ENCODE results near the gene KHK. TPM values are rescaled to one million over a fixed set of nuclear protein-coding genes. Genes with fewer than 3 reads are reported as not detected.

Gene KHK
- total and polyA plus RNA-seq, 9 of the 15 experiments (the other 6 are each of a cell fraction or from before 2014, with no cell fraction given): 1.5 to 10.7 (median 5.2) TPM

DNA sequence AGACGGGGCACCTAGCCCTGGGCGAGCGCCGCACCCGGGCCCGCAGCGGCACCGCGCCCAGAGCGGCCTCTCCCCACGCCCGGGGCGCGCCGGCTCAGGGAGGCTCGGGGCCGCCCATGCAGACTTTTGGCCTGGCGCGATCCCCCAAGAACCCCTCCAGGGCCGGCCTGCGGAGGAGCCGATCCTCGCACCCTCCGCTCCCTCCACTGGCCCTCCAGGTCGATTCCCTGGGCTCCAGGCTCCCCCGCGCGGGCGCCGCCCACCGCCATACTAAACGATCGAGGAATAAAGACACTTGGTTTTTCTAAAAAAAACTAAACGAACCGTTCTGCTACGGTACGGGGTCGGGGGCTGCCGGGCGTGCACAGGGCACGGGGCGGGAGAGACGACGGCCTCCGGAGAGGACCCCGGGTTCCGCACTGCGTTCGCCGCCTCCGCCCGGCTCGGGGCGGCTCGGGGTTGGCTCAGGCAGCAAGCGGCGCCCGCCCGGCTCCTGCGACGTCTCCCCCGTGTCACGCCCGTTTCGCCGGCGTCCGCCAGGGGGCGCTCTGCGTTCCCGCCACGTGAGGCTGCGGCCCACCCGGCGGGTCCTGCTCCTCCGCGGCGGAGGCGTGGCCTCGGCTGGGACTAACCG lies 365 bp upstream of the KHK start (continued):
- TF ChIP-seq, protein P1, sequence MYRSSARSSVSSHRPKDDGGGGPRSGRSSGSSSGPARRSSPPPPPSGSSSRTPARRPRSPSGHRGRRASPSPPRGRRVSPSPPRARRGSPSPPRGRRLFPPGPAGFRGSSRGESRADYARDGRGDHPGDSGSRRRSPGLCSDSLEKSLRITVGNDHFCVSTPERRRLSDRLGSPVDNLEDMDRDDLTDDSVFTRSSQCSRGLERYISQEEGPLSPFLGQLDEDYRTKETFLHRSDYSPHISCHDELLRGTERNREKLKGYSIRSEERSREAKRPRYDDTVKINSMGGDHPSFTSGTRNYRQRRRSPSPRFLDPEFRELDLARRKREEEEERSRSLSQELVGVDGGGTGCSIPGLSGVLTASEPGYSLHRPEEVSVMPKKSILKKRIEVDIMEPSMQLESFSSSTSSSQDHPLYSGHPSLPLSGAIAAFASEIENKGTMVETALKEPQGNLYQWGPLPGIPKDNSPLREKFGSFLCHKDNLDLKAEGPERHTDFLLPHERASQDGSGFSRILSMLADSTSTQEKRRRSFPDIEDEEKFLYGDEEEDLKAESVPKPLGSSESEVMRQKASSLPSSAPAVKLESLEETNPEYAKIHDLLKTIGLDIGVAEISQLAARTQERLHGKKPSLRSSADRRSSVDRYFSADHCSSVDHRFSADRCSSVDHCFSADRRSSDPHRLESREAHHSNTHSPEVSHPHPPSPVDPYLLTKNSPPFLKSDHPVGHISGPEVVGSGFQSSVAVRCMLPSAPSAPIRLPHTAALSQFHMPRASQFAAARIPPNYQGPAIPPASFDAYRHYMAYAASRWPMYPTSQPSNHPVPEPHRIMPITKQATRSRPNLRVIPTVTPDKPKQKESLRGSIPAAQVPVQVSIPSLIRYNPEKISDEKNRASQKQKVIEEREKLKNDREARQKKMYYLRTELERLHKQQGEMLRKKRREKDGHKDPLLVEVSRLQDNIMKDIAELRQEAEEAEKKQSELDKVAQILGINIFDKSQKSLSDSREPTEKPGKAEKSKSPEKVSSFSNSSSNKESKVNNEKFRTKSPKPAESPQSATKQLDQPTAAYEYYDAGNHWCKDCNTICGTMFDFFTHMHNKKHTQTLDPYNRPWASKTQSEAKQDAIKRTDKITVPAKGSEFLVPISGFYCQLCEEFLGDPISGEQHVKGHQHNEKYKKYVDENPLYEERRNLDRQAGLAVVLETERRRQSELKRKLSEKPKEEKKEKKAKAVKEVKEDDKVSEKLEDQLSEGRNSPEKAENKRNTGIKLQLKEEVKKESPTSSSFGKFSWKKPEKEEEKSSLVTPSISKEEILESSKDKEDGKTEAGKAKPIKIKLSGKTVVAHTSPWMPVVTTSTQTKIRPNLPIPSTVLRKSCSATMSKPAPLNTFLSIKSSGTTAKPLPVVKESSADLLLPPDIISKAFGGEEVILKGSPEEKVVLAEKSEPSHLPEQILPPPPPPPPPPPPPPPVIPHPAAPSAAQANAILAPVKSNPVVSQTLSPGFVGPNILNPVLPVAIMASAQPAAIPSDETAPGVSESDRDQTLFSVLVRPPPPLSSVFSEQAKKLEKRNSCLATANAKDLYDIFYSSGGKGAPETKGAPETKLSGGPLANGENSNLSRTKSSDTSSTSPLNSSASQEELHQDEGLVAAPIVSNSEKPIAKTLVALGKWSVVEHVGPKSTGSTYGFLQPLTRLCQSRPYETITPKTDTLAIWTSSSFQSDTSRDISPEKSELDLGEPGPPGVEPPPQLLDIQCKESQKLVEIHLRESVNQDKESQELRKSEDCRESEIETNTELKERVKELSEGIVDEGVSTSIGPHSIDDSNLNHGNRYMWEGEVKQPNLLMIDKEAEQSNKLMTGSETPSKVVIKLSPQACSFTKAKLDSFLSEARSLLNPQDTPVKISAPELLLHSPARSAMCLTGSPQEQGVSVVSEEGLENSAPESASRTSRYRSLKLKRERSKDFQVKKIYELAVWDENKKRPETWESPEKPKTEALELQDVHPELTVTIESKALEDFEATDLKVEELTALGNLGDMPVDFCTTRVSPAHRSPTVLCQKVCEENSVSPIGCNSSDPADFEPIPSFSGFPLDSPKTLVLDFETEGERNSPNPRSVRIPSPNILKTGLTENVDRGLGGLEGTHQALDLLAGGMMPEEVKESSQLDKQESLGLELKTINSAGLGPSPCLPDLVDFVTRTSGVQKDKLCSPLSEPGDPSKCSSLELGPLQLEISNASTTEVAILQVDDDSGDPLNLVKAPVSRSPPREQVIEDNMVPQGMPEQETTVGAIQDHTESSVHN (IDR thresholded peaks at IDR 0.05; ENCODE audit: borderline replicate concordance in 1 of 2, low read depth in 1 of 2): no peak
- no peak for TF ChIP-seq ZSCAN29 (IDR thresholded peaks at IDR 0.05)
- peak; percentile 23; the same call in 1 of the 2 replicates for TF ChIP-seq KLF6 (CRISPR knock-in tag; IDR thresholded peaks at IDR 0.05; ENCODE audit: borderline replicate concordance)
- TF ChIP-seq NFATC3 (IDR thresholded peaks at IDR 0.05): no peak
- TF ChIP-seq DNMT1 (IDR thresholded peaks at IDR 0.05): no peak
- no peak for TF ChIP-seq RBM17 (IDR thresholded peaks at IDR 0.05; ENCODE audit: borderline replicate concordance, low read depth, low read length)
- peak; percentile 45 for TF ChIP-seq NFIC (IDR thresholded peaks at IDR 0.05)
- TF ChIP-seq IRF2 (CRISPR knock-in tag; IDR thresholded peaks at IDR 0.05): no peak
- no peak for TF ChIP-seq EZH2 (IDR thresholded peaks at IDR 0.05; ENCODE audit: borderline replicate concordance, low read depth, low read length)
- no peak for TF ChIP-seq STAT5A (IDR thresholded peaks at IDR 0.05; ENCODE audit: borderline replicate concordance, low read length)
